SK-N-SH treated with all-trans-retinoic acid at 6 μM for 48 hours (cell line): ENCODE measurements around the gene CYP46A1.

Source experiments
- ATAC-seq: fragments of 200-7000 bp; cut with Tn5 transposase; 3 replicates; pipeline ENCODE4 v1.9.1; 2020; ENCODE audit warnings: mild to moderate bottlenecking, moderate library complexity
- ARNTL ChIP-seq: fragments of 450-650 bp; formaldehyde crosslinking; IDR thresholded peaks from 2 replicates; pipeline ENCODE4 v1.5.0; 2020; ENCODE audit warnings: low read depth, mild to moderate bottlenecking, moderate library complexity, borderline replicate concordance
- BACH2 ChIP-seq: fragments of 250-450 bp; sonication (Bioruptor Pico); IDR thresholded peaks from 2 replicates; pipeline ENCODE4 v1.9.0; 2021; ENCODE audit warnings: mild to moderate bottlenecking, borderline replicate concordance
- CSDC2 ChIP-seq: fragments of 250-450 bp; sonication (Bioruptor Pico); IDR thresholded peaks from 2 replicates; pipeline ENCODE4 v1.5.0; 2020; ENCODE audit warnings: mild to moderate bottlenecking, moderate library complexity
- ESRRG ChIP-seq: fragments of 250-450 bp; sonication (Bioruptor Pico); IDR thresholded peaks from 2 replicates; pipeline ENCODE4 v1.6.1; 2021; ENCODE audit warnings: mild to moderate bottlenecking
- GLIS3 ChIP-seq: fragments of 250-450 bp; sonication (Bioruptor Pico); IDR thresholded peaks from 2 replicates; pipeline ENCODE4 v1.5.0; 2020; ENCODE audit warnings: mild to moderate bottlenecking, moderate library complexity
- ISL1 ChIP-seq: fragments of 250-450 bp; sonication (Bioruptor Pico); IDR thresholded peaks from 2 replicates; pipeline ENCODE4 v2.1.2; 2022; ENCODE audit warnings: mild to moderate bottlenecking, moderate library complexity
- OSR1 ChIP-seq: fragments of 250-450 bp; sonication (Bioruptor Pico); IDR thresholded peaks from 2 replicates; pipeline ENCODE4 v1.8.0; 2022; ENCODE audit warnings: moderate library complexity, mild to moderate bottlenecking, inconsistent platforms
- PPARA ChIP-seq: fragments of 250-450 bp; sonication (Bioruptor Pico); IDR thresholded peaks from 2 replicates; pipeline ENCODE4 v1.5.0; 2020; ENCODE audit warnings: mild to moderate bottlenecking, borderline replicate concordance
- RARB ChIP-seq: fragments of 250-450 bp; sonication (Bioruptor Pico); IDR thresholded peaks from 2 replicates; pipeline ENCODE4 v1.8.0; 2021; ENCODE audit warnings: mild to moderate bottlenecking, moderate library complexity
- TOX ChIP-seq: fragments of 250-450 bp; sonication (Bioruptor Pico); IDR thresholded peaks from 2 replicates; pipeline ENCODE4 v1.8.0; 2021; ENCODE audit warnings: mild to moderate bottlenecking, moderate library complexity, borderline replicate concordance
- ZC3H10 ChIP-seq: fragments of 250-450 bp; sonication (Bioruptor Pico); IDR thresholded peaks from 2 replicates; pipeline ENCODE4 v1.5.1; 2021; ENCODE audit warnings: mild to moderate bottlenecking, moderate library complexity
- ZFP3 ChIP-seq: fragments of 250-450 bp; sonication (Bioruptor Pico); IDR thresholded peaks from 2 replicates; pipeline ENCODE4 v1.5.0; 2020; ENCODE audit warnings: mild to moderate bottlenecking, moderate library complexity
- ZNF565 ChIP-seq: fragments of 450-650 bp; formaldehyde crosslinking; conservative IDR thresholded peaks from 2 replicates; pipeline ENCODE4 v1.5.0; 2020; ENCODE audit warnings: low read depth, mild to moderate bottlenecking, moderate library complexity
- ZNF70 ChIP-seq: fragments of 450-650 bp; formaldehyde crosslinking; IDR thresholded peaks from 2 replicates; pipeline ENCODE4 v1.5.0; 2020; ENCODE audit warnings: mild to moderate bottlenecking, moderate library complexity
- TF ChIP-seq, protein P1 (sequence below): fragments of 250-450 bp; sonication (Bioruptor Pico); IDR thresholded peaks from 2 replicates; pipeline ENCODE4 v1.5.1; 2021; ENCODE audit warnings: mild to moderate bottlenecking, moderate library complexity
- TF ChIP-seq, protein P2 (sequence below): fragments of 250-450 bp; sonication (Bioruptor Pico); IDR thresholded peaks from 2 replicates; pipeline ENCODE4 v1.8.0; 2021; ENCODE audit warnings: low read depth, mild to moderate bottlenecking, moderate library complexity, borderline replicate concordance
- TF ChIP-seq, protein P3 (sequence below): fragments of 250-450 bp; sonication (Bioruptor Pico); IDR thresholded peaks from 2 replicates; pipeline ENCODE4 v1.8.0; 2020; ENCODE audit warnings: mild to moderate bottlenecking, moderate library complexity, borderline replicate concordance

Gene CYP46A1

DNA sequence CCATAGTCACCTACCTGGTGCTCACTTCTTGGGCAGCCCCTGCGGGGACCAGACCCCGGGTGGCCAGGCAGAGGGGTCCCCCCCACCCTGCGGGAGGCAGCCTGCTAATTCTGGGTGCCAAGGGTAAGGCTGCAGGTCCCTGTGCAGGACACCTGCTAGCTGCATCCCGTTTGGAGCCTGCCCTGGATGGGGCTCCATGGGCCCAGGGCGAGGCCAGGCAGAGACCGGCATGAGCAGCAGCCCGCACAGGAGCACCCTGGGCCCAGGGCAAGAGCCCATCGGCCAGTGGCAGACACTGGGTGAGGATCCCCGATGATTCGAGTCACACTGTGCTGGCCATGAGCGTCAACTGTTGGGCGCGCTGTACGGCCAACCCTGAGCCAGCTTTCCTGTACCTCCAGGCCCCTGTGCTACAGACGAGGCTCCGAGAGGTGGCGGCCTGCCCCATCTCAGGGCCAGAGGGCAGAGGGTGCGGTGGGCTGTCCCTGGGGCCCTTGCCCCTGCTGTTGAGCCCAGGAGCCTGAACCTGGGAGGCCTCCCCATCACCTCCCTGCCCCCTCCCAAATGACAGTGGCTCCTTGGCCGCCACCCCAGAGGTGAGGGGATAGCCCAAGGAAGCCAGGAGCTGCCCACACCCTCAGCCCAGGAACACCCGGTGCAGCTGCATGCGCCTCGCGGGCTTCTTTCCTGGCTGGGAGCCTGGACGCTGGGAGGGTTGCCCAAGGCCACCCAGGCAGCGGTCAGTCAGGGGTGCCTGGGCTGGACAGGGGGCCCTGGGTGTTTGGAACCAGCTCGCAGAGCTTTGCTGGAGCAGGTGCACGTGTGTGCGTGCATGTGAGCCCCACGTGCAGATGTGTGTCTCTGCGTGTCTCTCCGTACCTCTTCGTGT, 47.7 kb downstream of the CYP46A1 start (continued):
- no peak for TF ChIP-seq RARB (CRISPR knock-in tag)
- TF ChIP-seq OSR1 (CRISPR knock-in tag) = no peak
- no peak for TF ChIP-seq ISL1 (CRISPR knock-in tag)
- no peak for TF ChIP-seq ZNF565 (CRISPR knock-in tag)
- TF ChIP-seq ZNF70 (CRISPR knock-in tag) = no peak
- TF ChIP-seq, protein P1, sequence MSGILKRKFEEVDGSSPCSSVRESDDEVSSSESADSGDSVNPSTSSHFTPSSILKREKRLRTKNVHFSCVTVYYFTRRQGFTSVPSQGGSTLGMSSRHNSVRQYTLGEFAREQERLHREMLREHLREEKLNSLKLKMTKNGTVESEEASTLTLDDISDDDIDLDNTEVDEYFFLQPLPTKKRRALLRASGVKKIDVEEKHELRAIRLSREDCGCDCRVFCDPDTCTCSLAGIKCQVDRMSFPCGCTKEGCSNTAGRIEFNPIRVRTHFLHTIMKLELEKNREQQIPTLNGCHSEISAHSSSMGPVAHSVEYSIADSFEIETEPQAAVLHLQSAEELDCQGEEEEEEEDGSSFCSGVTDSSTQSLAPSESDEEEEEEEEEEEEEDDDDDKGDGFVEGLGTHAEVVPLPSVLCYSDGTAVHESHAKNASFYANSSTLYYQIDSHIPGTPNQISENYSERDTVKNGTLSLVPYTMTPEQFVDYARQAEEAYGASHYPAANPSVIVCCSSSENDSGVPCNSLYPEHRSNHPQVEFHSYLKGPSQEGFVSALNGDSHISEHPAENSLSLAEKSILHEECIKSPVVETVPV (CRISPR knock-in tag) = no peak
- TF ChIP-seq, protein P2, sequence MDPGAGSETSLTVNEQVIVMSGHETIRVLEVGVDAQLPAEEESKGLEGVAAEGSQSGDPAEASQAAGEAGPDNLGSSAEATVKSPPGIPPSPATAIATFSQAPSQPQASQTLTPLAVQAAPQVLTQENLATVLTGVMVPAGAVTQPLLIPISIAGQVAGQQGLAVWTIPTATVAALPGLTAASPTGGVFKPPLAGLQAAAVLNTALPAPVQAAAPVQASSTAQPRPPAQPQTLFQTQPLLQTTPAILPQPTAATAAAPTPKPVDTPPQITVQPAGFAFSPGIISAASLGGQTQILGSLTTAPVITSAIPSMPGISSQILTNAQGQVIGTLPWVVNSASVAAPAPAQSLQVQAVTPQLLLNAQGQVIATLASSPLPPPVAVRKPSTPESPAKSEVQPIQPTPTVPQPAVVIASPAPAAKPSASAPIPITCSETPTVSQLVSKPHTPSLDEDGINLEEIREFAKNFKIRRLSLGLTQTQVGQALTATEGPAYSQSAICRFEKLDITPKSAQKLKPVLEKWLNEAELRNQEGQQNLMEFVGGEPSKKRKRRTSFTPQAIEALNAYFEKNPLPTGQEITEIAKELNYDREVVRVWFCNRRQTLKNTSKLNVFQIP (CRISPR knock-in tag) = no peak
- TF ChIP-seq BACH2 (CRISPR knock-in tag) = no peak
- no peak for TF ChIP-seq ARNTL (CRISPR knock-in tag)
- TF ChIP-seq, all 23 proteins: peak for 0

DNA sequence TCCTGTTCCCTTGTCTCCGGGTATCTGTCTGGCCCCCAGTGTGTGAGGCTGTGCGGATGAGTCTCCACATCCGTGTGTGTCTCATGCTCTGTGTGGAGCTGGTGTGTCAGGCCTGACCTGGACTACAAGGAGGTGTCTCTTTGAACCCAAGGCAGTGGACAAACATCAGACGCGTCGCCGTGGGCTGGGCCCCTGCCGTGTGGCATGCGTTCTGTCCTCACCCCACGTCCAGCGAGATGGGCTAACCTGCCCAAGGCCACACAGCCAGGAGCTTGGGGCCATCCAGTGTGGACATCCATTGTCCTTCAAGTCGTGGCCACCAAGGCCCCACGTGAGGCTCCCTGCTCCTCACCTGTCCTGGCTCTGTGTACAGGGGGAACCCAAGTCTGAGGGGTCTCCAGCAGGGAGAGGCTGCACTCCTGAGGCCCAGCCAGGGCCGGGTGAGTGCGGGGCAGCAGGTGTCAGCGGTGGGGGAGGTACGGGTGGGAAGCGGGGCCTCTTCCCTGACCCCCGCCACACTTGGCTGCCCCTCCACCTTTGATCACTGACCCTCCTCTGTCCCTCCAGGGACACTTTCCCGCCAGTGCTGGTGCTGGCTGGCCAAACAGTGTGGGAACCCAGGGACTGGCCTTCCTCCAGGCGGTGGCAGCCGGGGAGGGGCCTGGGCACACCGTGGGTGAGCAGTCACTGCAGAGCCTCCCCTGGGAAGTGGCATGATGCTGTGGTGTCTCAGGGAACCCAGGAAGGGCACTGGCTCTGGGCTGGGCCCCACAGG, 48.5 kb downstream of the CYP46A1 start:
- ATAC-seq = no peak
- TF ChIP-seq RARB (CRISPR knock-in tag) (no peak), GLIS3 (CRISPR knock-in tag) (no peak)

DNA sequence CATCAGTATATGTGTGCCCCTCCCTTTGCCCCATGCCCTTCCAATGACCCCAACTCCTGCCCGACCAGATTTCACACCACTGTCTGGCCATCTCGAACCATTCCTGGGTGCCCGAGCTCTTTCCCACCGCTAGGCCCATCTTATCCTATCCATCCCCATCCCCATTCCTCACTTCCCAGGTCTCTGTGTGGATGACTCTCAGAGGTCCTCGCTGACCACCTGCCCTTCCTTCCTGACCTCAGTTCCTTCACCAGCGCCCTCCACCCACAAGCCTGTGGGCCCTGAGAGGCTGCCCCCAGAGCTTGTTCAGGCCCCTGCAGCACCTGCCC, 49.1 kb downstream of the CYP46A1 start:
- TF ChIP-seq BACH2 (CRISPR knock-in tag) (no peak), ISL1 (CRISPR knock-in tag) (no peak), OSR1 (CRISPR knock-in tag) (no peak), ZC3H10 (no peak), ESRRG (CRISPR knock-in tag) (no peak), ZFP3 (no peak), GLIS3 (CRISPR knock-in tag) (no peak), TOX (CRISPR knock-in tag) (no peak), CSDC2 (no peak), PPARA (CRISPR knock-in tag) (no peak)
- TF ChIP-seq, protein P3, sequence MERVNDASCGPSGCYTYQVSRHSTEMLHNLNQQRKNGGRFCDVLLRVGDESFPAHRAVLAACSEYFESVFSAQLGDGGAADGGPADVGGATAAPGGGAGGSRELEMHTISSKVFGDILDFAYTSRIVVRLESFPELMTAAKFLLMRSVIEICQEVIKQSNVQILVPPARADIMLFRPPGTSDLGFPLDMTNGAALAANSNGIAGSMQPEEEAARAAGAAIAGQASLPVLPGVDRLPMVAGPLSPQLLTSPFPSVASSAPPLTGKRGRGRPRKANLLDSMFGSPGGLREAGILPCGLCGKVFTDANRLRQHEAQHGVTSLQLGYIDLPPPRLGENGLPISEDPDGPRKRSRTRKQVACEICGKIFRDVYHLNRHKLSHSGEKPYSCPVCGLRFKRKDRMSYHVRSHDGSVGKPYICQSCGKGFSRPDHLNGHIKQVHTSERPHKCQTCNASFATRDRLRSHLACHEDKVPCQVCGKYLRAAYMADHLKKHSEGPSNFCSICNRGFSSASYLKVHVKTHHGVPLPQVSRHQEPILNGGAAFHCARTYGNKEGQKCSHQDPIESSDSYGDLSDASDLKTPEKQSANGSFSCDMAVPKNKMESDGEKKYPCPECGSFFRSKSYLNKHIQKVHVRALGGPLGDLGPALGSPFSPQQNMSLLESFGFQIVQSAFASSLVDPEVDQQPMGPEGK (CRISPR knock-in tag) = no peak
- TF ChIP-seq, protein P1 (CRISPR knock-in tag) = no peak
- TF ChIP-seq, protein P2 (CRISPR knock-in tag) = no peak
- ATAC-seq = no peak
